BE2C (cell line): ENCODE data around the gene TBC1D22A.

ENCODE experiments used
- DNase-seq: peaks from one replicate; pipeline ENCODE4 v3.0.0-alpha.2; 2020
- H3K27me3 ChIP-seq: fragments of 250-450 bp; sonication (Bioruptor Pico); 2 replicates; pipeline ENCODE4 v1.5.1; 2020; ENCODE audit warnings: mild to moderate bottlenecking
- H3K36me3 ChIP-seq: fragments of 250-450 bp; sonication (Bioruptor Pico); 2 replicates; pipeline ENCODE4 v1.5.1; 2020; ENCODE audit warnings: mild to moderate bottlenecking
- H3K4me1 ChIP-seq: fragments of 250-450 bp; sonication (Bioruptor Pico); 2 replicates; pipeline ENCODE4 v1.5.1; 2020
- H3K4me3 ChIP-seq: 2 replicates; pipeline ENCODE4 v1.5.1; 2011; ENCODE audit warnings: low read depth, low read length
- H3K9me3 ChIP-seq: fragments of 250-450 bp; sonication (Bioruptor Pico); 2 replicates; pipeline ENCODE4 v1.5.1; 2020
- CTCF ChIP-seq: IDR thresholded peaks from 2 replicates; pipeline ENCODE4 v1.5.1; 2012; ENCODE audit warnings: mild to moderate bottlenecking, low read depth, low read length

Gene TBC1D22A

GRCh38 chr22:47195484-47196165, 433.2 kb downstream of the TBC1D22A start:
- Histone ChIP-seq H3K4me1 (no peaks in the 10 kb centered on the region), H3K27me3 (no peaks in the 10 kb centered on the region), H3K36me3 (no peaks in the 10 kb centered on the region), H3K9me3 (no peaks in the 10 kb centered on the region), H3K4me3 (no peak overlapping the region)
- TF ChIP-seq CTCF, result no peak
- no peak for DNase-seq

GRCh38 chr22:47196166-47196849, 433.9 kb downstream of the TBC1D22A start:
- no peaks in the 10 kb centered on the region for H3K4me1 ChIP-seq
- H3K9me3 ChIP-seq, result no peaks in the 10 kb centered on the region
- no peaks in the 10 kb centered on the region for H3K36me3 ChIP-seq
- no peak for DNase-seq
- no peaks in the 10 kb centered on the region for H3K27me3 ChIP-seq
- H3K4me3 ChIP-seq, result no peak overlapping the region
- TF ChIP-seq CTCF, result no peak

GRCh38 chr22:47196881-47197772, 434.7 kb downstream of the TBC1D22A start:
- no peak for DNase-seq
- Histone ChIP-seq H3K4me3 (no peak overlapping the region), H3K36me3 (no peaks in the 10 kb centered on the region), H3K9me3 (no peaks in the 10 kb centered on the region), H3K4me1 (no peaks in the 10 kb centered on the region), H3K27me3 (no peaks in the 10 kb centered on the region)
- no peak for TF ChIP-seq CTCF

- Histone ChIP-seq H3K27me3 (no peaks in the 10 kb centered on the region), H3K4me1 (no peaks in the 10 kb centered on the region), H3K4me3 (no peak overlapping the region), H3K36me3 (no peaks in the 10 kb centered on the region), H3K9me3 (no peaks in the 10 kb centered on the region)
- TF ChIP-seq CTCF, result no peak
- DNase-seq, result no peak
Measured at GRCh38 chr22:47197773-47198500, 435.5 kb downstream of the TBC1D22A start.

DNA sequence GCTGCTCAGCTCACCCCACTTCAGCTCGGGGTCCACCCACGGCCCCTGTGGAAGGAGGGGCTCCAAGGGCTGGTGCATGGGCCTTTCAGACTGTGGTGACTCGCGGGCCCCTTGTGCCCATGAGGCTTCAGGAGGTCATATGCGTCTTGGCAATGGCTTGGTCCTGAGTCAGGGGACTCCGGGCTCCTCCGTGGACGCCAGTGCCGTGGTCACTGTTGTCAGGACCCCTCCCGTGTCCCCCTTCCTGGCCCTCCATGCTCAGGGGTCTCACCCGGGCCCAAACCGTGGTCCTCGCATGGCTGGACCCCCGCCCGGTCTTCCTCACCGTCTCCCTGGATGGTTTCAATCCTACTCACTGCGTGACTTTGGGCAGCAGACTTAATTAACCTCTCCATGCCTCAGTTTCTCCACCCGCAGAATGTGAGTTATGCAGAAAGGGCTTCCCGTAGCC, 436.4 kb downstream of the TBC1D22A start:
- Histone ChIP-seq H3K27me3 (no peaks in the 10 kb centered on the region), H3K4me3 (no peak overlapping the region), H3K4me1 (no peaks in the 10 kb centered on the region), H3K9me3 (no peaks in the 10 kb centered on the region), H3K36me3 (no peaks in the 10 kb centered on the region)
- no peak for DNase-seq
- TF ChIP-seq CTCF, result no peak
